HCT116 (cell line): Measurements from ENCODE around the gene GPR107.
"Not testable (repeated sequence)": the region's sequence is repeated elsewhere in the genome, so short reads cannot be mapped to it uniquely, and the experiment has no call there.

Experiments
- CBX3 ChIP-seq: IDR thresholded peaks from 2 replicates; pipeline ENCODE4 v1.6.1; 2012; ENCODE audit warnings: low read depth
- EGR1 ChIP-seq: IDR thresholded peaks from 2 replicates; pipeline ENCODE4 v1.6.1; 2012; ENCODE audit warnings: low read depth
- EZH2 ChIP-seq: fragments of 200-600 bp; sonication (generic); IDR thresholded peaks from 2 replicates; pipeline ENCODE4 v1.6.1; 2017; ENCODE audit warnings: antibody characterized with exemption, mixed run types
- FOSL1 ChIP-seq: IDR thresholded peaks from 2 replicates; pipeline ENCODE4 v1.6.1; 2012; ENCODE audit warnings: low read depth
- JUND ChIP-seq: IDR thresholded peaks from 2 replicates; pipeline ENCODE4 v1.6.1; 2012
- POLR2A ChIP-seq: IDR thresholded peaks from 2 replicates; pipeline ENCODE4 v1.7.0; 2011; ENCODE audit warnings: borderline replicate concordance; ENCODE audit not compliant: insufficient read depth, insufficient read length; ENCODE audit errors: extremely low read depth
- RAD21 ChIP-seq: IDR thresholded peaks from 2 replicates; pipeline ENCODE4 v1.6.1; 2012; ENCODE audit warnings: low read depth, mild to moderate bottlenecking
- SIN3A ChIP-seq: IDR thresholded peaks from 2 replicates; pipeline ENCODE4 v1.6.1; 2012; ENCODE audit warnings: low read depth
- SP1 ChIP-seq: IDR thresholded peaks from 2 replicates; pipeline ENCODE4 v1.6.1; 2012; ENCODE audit warnings: low read depth
- ZBTB33 ChIP-seq: IDR thresholded peaks from 2 replicates; pipeline ENCODE4 v1.6.1; 2011; ENCODE audit warnings: mild to moderate bottlenecking, low read length, moderate library complexity; ENCODE audit not compliant: insufficient replicate concordance; ENCODE audit errors: extremely low read depth
- TF ChIP-seq, protein P1 (sequence below), 3 experiments: fragments of 200-600 bp in 1 of 3; sonication (generic) in 1 of 3; IDR thresholded peaks in 2 of 3; conservative IDR thresholded peaks in 1 of 3; 2 replicates each; pipeline ENCODE4 v1.5.1; 2012 to 2017; ENCODE audit warnings: low read depth in 2 of 3, low read length in 2 of 3, antibody characterized with exemption in 1 of 3, borderline replicate concordance in 1 of 3, control low read depth in 1 of 3, mild to moderate bottlenecking in 1 of 3, mixed read lengths in 1 of 3, mixed run types in 1 of 3, moderate library complexity in 1 of 3; ENCODE audit not compliant: insufficient read depth in 1 of 3
- TF ChIP-seq, protein P2 (sequence below): IDR thresholded peaks from 2 replicates; pipeline ENCODE4 v1.6.1; 2012; ENCODE audit warnings: low read depth
- TF ChIP-seq, protein P3 (sequence below): IDR thresholded peaks from 2 replicates; pipeline ENCODE4 v1.6.1; 2012

DNA sequence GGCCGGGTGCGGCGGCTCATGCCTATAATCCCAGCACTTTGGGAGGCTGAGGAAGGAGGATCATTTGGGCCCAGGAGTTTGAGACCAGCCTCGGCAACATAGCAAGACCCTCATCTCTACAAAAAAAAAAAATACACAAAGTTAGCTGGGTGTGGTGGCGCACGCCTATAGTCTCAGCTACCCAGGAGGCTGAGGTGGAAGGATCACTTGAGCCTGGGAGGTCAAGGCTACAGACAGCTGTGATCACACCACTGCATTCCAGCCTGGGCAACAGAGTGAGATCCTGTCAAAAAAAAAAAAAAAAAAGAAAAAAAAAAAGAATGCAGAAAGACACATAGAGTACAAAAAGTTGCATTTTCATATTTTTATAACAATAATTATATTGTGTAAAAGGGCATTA lies 46.8 kb upstream of the GPR107 start:
- TF ChIP-seq POLR2A, EGR1, EZH2, SP1, SIN3A, FOSL1, CBX3, ZBTB33, RAD21, JUND: not testable (repeated sequence)
- TF ChIP-seq, protein P1, sequence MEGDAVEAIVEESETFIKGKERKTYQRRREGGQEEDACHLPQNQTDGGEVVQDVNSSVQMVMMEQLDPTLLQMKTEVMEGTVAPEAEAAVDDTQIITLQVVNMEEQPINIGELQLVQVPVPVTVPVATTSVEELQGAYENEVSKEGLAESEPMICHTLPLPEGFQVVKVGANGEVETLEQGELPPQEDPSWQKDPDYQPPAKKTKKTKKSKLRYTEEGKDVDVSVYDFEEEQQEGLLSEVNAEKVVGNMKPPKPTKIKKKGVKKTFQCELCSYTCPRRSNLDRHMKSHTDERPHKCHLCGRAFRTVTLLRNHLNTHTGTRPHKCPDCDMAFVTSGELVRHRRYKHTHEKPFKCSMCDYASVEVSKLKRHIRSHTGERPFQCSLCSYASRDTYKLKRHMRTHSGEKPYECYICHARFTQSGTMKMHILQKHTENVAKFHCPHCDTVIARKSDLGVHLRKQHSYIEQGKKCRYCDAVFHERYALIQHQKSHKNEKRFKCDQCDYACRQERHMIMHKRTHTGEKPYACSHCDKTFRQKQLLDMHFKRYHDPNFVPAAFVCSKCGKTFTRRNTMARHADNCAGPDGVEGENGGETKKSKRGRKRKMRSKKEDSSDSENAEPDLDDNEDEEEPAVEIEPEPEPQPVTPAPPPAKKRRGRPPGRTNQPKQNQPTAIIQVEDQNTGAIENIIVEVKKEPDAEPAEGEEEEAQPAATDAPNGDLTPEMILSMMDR (IDR thresholded peaks at IDR 0.05 in 2 of 3, conservative IDR thresholded peaks at IDR 0.05 in 1 of 3; ENCODE audit: borderline replicate concordance in 1 of 3, insufficient read depth in 1 of 3, low read depth in 2 of 3, low read length in 2 of 3): not testable (repeated sequence)
- TF ChIP-seq, protein P2, sequence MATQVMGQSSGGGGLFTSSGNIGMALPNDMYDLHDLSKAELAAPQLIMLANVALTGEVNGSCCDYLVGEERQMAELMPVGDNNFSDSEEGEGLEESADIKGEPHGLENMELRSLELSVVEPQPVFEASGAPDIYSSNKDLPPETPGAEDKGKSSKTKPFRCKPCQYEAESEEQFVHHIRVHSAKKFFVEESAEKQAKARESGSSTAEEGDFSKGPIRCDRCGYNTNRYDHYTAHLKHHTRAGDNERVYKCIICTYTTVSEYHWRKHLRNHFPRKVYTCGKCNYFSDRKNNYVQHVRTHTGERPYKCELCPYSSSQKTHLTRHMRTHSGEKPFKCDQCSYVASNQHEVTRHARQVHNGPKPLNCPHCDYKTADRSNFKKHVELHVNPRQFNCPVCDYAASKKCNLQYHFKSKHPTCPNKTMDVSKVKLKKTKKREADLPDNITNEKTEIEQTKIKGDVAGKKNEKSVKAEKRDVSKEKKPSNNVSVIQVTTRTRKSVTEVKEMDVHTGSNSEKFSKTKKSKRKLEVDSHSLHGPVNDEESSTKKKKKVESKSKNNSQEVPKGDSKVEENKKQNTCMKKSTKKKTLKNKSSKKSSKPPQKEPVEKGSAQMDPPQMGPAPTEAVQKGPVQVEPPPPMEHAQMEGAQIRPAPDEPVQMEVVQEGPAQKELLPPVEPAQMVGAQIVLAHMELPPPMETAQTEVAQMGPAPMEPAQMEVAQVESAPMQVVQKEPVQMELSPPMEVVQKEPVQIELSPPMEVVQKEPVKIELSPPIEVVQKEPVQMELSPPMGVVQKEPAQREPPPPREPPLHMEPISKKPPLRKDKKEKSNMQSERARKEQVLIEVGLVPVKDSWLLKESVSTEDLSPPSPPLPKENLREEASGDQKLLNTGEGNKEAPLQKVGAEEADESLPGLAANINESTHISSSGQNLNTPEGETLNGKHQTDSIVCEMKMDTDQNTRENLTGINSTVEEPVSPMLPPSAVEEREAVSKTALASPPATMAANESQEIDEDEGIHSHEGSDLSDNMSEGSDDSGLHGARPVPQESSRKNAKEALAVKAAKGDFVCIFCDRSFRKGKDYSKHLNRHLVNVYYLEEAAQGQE: not testable (repeated sequence)
- TF ChIP-seq, protein P3, sequence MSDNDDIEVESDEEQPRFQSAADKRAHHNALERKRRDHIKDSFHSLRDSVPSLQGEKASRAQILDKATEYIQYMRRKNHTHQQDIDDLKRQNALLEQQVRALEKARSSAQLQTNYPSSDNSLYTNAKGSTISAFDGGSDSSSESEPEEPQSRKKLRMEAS: not testable (repeated sequence)
